A673 (cell line): ENCODE results near the gene KIF5C. TPM values are rescaled to one million over a fixed set of nuclear protein-coding genes. Genes with fewer than 3 reads are reported as not detected.

ENCODE experiments used
- BruUV-seq: library from RNA; stranded (reverse); fragments of 400-500 nt; replicated peaks from 2 replicates; lab custom pipeline; 2021; lab: Mats Ljungman, UMichigan
- CTCF ChIA-PET: fragments of 300-600 bp; sonication (Branson Sonifier 250); formaldehyde crosslinking; loops from one replicate; lab custom pipeline; 2022; ENCODE audit warnings: antibody characterized with exemption; lab: Charles Lee
- POLR2A ChIA-PET: fragments of 300-600 bp; sonication (Branson Sonifier 250); formaldehyde crosslinking; loops from one replicate; lab custom pipeline; 2022; ENCODE audit warnings: antibody characterized with exemption; ENCODE audit not compliant: low non-redundant PET; lab: Charles Lee
- DNase-seq: peaks from one replicate; pipeline ENCODE4 v3.0.0-alpha.2; 2015; ENCODE audit warnings: low spot score
- H3K27ac ChIP-seq: fragments of 200-600 bp; sonication (generic); 2 replicates; pipeline ENCODE4 v1.5.1; 2016; ENCODE audit warnings: mixed run types, low read depth, mild to moderate bottlenecking, mixed read lengths, antibody characterized with exemption, low read length; ENCODE audit not compliant: poor library complexity, severe bottlenecking
- H3K27me3 ChIP-seq: fragments of 200-600 bp; sonication (generic); replicated peaks from 2 replicates; pipeline ENCODE4 v1.6.1; 2017; ENCODE audit warnings: mixed run types, low read depth, mild to moderate bottlenecking, mixed read lengths, antibody characterized with exemption, low read length; ENCODE audit not compliant: insufficient read depth, poor library complexity
- H3K36me3 ChIP-seq: fragments of 200-600 bp; sonication (generic); 2 replicates; pipeline ENCODE4 v1.6.1; 2016; ENCODE audit warnings: mixed run types, mild to moderate bottlenecking, mixed read lengths, antibody characterized with exemption, low read length; ENCODE audit not compliant: insufficient read depth, poor library complexity, severe bottlenecking
- H3K4me1 ChIP-seq: fragments of 200-600 bp; sonication (generic); 2 replicates; pipeline ENCODE4 v1.6.1; 2017; ENCODE audit warnings: mixed run types, mild to moderate bottlenecking, mixed read lengths, antibody characterized with exemption, low read length; ENCODE audit not compliant: insufficient read depth, poor library complexity, severe bottlenecking
- H3K4me3 ChIP-seq: fragments of 200-600 bp; sonication (generic); 2 replicates; pipeline ENCODE4 v1.5.1; 2016; ENCODE audit warnings: low read depth, mixed run types, mild to moderate bottlenecking, mixed read lengths, low read length; ENCODE audit not compliant: poor library complexity, severe bottlenecking
- H3K9me3 ChIP-seq: fragments of 200-600 bp; sonication (generic); 2 replicates; pipeline ENCODE4 v1.6.1; 2016; ENCODE audit warnings: mixed run types, low read depth, mild to moderate bottlenecking, mixed read lengths, antibody characterized with exemption, low read length; ENCODE audit not compliant: poor library complexity, severe bottlenecking
- EZH2 ChIP-seq: fragments of 200-600 bp; sonication (generic); IDR thresholded peaks from 2 replicates; pipeline ENCODE4 v1.6.1; 2017; ENCODE audit warnings: borderline replicate concordance, low read depth, mild to moderate bottlenecking, mixed read lengths, antibody characterized with exemption, low read length; ENCODE audit not compliant: poor library complexity, severe bottlenecking
- intact Hi-C: fragments of 100-400 bp; cut with micrococcal nuclease; formaldehyde crosslinking; loops from one replicate; pipeline ENCODE4 v1.10.0; 2022; ENCODE audit not compliant: unreplicated experiment
- total RNA-seq: library from RNA; stranded (reverse); gene quantifications from 2 replicates; pipeline ENCODE4 v1.2.3, GENCODE V29; 2021
- TF ChIP-seq, protein P1 (sequence below): fragments of 300-800, 200-600 bp; sonication (generic); conservative IDR thresholded peaks from 2 replicates; pipeline ENCODE4 v1.5.1; 2017; ENCODE audit warnings: low read depth, mild to moderate bottlenecking, antibody characterized with exemption, low read length, moderate library complexity, mixed read lengths

The KIF5C gene
- total RNA-seq, 1 experiment from 2014 or later, result 0.58 TPM

DNA sequence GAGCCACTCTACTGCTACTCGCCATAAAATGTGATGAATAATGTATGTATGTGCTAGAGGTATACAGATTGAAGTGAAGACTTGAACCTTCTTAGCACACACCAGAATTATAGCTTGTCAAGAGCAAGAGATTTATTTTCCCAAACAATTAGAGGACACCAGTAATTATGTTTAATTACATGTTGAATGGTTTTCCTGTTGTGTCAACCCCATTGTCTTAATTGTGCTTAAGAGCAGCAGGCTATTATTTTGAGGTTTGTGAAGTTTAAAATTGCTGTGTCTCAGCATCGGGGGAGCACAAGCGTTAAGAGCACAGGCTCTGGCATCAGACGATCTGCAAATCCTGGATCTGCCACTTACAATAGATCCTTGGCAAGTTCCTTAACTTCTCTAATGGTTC, 29.0 kb downstream of the KIF5C start:
- POLR2A ChIA-PET, result no interaction called here

DNA sequence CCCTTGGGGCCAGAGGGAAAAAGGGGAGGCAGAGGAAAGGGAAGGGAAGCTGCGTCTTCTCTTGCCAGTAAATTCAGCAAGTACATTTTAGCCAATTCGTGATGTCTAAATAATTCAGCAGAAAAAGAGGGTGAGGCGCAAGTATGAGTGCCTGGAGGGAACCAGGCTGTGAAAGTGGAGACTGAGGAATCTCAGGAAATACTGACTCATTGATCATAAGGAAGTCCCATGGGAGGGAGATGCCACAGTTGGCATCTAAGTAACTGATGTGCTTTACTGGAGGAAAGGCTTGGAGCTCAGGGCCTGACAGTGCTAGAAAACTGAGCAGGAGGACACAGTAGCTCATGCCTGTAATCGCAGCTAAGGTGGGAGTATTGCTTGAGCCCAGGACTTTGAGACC, 31.1 kb downstream of the KIF5C start:
- ChIA-PET POLR2A (no interaction called here), CTCF (no interaction called here)
- no TSS peak for BruUV-seq
- Histone ChIP-seq H3K27ac (no peak overlapping the region), H3K9me3 (no peaks in the 10 kb centered on the region), H3K4me3 (no peak overlapping the region), H3K4me1 (no peaks in the 10 kb centered on the region), H3K27me3 (no peaks in the 10 kb centered on the region), H3K36me3 (no peaks in the 10 kb centered on the region)
- intact Hi-C loops, result no loop called here
- no peak for TF ChIP-seq EZH2
- TF ChIP-seq, protein P1, sequence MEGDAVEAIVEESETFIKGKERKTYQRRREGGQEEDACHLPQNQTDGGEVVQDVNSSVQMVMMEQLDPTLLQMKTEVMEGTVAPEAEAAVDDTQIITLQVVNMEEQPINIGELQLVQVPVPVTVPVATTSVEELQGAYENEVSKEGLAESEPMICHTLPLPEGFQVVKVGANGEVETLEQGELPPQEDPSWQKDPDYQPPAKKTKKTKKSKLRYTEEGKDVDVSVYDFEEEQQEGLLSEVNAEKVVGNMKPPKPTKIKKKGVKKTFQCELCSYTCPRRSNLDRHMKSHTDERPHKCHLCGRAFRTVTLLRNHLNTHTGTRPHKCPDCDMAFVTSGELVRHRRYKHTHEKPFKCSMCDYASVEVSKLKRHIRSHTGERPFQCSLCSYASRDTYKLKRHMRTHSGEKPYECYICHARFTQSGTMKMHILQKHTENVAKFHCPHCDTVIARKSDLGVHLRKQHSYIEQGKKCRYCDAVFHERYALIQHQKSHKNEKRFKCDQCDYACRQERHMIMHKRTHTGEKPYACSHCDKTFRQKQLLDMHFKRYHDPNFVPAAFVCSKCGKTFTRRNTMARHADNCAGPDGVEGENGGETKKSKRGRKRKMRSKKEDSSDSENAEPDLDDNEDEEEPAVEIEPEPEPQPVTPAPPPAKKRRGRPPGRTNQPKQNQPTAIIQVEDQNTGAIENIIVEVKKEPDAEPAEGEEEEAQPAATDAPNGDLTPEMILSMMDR, result no peak
- DNase-seq, result peak; percentile 37

More for the DNA sequence above, 29.0 kb downstream of the KIF5C start:
- intact Hi-C loops, result no loop called here
- TF ChIP-seq, protein P1, result no peak
- no peak for TF ChIP-seq EZH2
- CTCF ChIA-PET, result no interaction called here
- no peaks in the 10 kb centered on the region for H3K4me1 ChIP-seq
- H3K36me3 ChIP-seq, result no peaks in the 10 kb centered on the region
- no peak overlapping the region for H3K27ac ChIP-seq
- DNase-seq, result no peak
- H3K27me3 ChIP-seq, result no peaks in the 10 kb centered on the region
- H3K9me3 ChIP-seq, result no peaks in the 10 kb centered on the region
- H3K4me3 ChIP-seq, result no peak overlapping the region
- no TSS peak for BruUV-seq

DNA sequence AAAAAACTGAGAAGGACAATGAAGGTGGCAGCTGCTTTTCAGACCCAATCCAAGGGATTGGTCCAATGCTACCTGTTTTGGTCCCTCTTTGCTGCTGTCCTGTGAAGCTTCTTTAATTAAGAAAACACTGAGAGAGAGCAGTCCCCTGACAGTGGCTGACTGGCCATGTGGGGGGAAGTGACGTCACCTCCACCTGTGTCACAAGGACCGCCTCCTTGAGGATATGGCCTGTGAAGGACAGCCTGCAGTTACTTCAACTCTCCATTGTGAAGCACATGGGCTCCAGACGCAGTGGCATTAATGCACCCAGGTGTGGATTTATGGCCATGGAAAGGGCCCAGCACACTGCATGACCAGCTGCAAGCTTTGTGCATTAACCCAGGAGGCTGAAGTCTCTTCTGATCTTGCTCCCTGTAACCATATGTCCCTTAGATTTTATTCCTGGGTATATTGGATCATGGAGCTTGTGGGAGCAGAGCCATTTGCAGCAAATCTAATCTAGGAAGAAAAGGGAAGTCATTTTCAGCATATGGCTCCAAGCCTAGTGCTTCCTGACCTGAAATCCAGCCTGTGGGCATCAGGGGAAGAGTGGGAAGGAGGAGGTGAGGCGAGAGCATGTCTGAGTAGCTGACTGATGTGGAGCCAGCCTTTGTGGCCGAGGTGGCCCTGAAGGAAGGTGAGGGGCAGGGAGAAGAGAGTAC, 32.2 kb downstream of the KIF5C start:
- no peaks in the 10 kb centered on the region for H3K36me3 ChIP-seq
- no peak for DNase-seq
- no peak overlapping the region for H3K4me3 ChIP-seq
- intact Hi-C loops, result no loop called here
- POLR2A ChIA-PET, result no interaction called here
- CTCF ChIA-PET, result no interaction called here
- BruUV-seq, result no TSS peak
- TF ChIP-seq, protein P1, result no peak
- no peak for TF ChIP-seq EZH2
- no peaks in the 10 kb centered on the region for H3K9me3 ChIP-seq
- no peaks in the 10 kb centered on the region for H3K4me1 ChIP-seq
- H3K27me3 ChIP-seq, result no peaks in the 10 kb centered on the region
- H3K27ac ChIP-seq, result no peak overlapping the region
